ENCODE data around the gene RCSD1. TPM values are rescaled to one million over a fixed set of nuclear protein-coding genes. Genes with fewer than 3 reads are reported as not detected.

RCSD1 gene
- total RNA-seq, 4 donors from 2014 or later = 16.8 to 19.0 (median 18.5) TPM

Other genes starting within 250 kb of the RCSD1 start
- gene CD247, start 111.7 kb upstream of the RCSD1 start, total RNA-seq = 1 to 10 TPM in 1 of 4 donors, under 1 TPM in 2, not detected in 1; 0.26 to 2.0 (median 0.52) TPM
- gene CREG1, start 76.5 kb upstream of the RCSD1 start, total RNA-seq = 100 to 1,000 TPM; 121 to 203 (median 158) TPM
- 100 to 1,000 TPM in 2 of 4 donors, 10 to 100 TPM in 2; 72.7 to 130 (median 107) TPM for gene MPZL1, start 91.8 kb downstream of the RCSD1 start, total RNA-seq